ENCODE results near the gene ELL. TPM values are rescaled to one million over a fixed set of nuclear protein-coding genes. Genes with fewer than 3 reads are reported as not detected.

Gene ELL
- polyA plus RNA-seq, 1 of the 3 experiments (the other 2 are of a cell fraction), result 7.4 TPM

DNA sequence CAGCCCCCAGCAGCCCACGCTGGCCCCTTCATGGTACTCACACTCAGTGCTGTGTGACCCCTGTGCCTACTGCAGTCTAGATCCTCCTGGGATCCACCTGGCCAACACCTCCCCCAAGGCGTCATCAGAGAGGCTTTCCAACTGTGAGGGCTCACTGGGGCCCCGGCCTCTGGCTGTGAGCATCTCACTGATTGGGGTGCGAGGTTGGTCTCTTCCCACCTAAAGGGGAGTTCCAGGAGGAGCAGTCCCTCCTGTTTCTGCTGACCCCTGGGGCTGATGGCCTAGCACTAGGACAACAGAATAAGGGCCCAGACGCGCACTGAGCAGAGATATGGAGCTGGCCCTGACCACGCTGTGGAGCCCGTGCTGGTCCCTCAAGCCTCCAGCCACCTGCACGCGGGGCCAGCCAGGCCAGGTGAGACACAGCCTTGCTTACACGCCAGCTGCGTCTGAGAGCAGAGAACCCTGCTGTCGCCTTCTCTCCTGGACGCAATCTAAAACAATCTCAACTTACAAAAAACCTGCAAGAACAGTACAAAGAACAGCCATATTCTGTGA, 32.2 kb downstream of the ELL start:
- DNase-seq, result no peak
- H4K20me1 ChIP-seq (ENCODE audit: insufficient read depth), result peaks cover 95% of the 10 kb centered on the region
- CTCF ChIA-PET, result interaction anchor here (0.7 to 4.7 kb wide), 10 partner anchors 8 to 358 kb away, joined by 3 to 22 read pairs (median 8); partner anchors contain the start of genes REX1BD and UBA52
- H3K4me3 ChIP-seq (ENCODE audit: low read depth in 2 of 2, low read length in 1 of 2), result no peak overlapping the region
- H2AFZ ChIP-seq (ENCODE audit: low read depth), result no peak overlapping the region
- H3K9ac ChIP-seq, result no peak overlapping the region
- peaks cover 87% of the 10 kb centered on the region for H3K79me2 ChIP-seq (ENCODE audit: insufficient read depth)
- 100% methylated on average over 3 of the region's 14 CpGs for WGBS (ENCODE audit: low lambda C conversion rate)
- H3K9me3 ChIP-seq, result no peaks in the 10 kb centered on the region
- TF ChIP-seq CHD2 (IDR thresholded peaks at IDR 0.05; ENCODE audit: low read length, partially characterized antibody), result no peak
- no peak for TF ChIP-seq SMC3 (IDR thresholded peaks at IDR 0.05; ENCODE audit: low read depth, low read length)
- no peak for TF ChIP-seq TAF1 (IDR thresholded peaks at IDR 0.05; ENCODE audit: borderline replicate concordance, low read depth, low read length)
- TF ChIP-seq TCF12 (IDR thresholded peaks at IDR 0.05), result no peak
- no peak for TF ChIP-seq RCOR1 (IDR thresholded peaks at IDR 0.05; ENCODE audit: low read length)
- TF ChIP-seq, protein P1, sequence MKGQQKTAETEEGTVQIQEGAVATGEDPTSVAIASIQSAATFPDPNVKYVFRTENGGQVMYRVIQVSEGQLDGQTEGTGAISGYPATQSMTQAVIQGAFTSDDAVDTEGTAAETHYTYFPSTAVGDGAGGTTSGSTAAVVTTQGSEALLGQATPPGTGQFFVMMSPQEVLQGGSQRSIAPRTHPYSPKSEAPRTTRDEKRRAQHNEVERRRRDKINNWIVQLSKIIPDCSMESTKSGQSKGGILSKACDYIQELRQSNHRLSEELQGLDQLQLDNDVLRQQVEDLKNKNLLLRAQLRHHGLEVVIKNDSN (IDR thresholded peaks at IDR 0.05; ENCODE audit: borderline replicate concordance, low read depth), result no peak
- no peak for TF ChIP-seq FOXJ3 (CRISPR knock-in tag; IDR thresholded peaks at IDR 0.05)
- no peak for TF ChIP-seq EZH2phosphoT487 (IDR thresholded peaks at IDR 0.05; ENCODE audit: borderline replicate concordance, low read depth)
- no peak for TF ChIP-seq ELF1 (IDR thresholded peaks at IDR 0.05)
- TF ChIP-seq, protein P2, sequence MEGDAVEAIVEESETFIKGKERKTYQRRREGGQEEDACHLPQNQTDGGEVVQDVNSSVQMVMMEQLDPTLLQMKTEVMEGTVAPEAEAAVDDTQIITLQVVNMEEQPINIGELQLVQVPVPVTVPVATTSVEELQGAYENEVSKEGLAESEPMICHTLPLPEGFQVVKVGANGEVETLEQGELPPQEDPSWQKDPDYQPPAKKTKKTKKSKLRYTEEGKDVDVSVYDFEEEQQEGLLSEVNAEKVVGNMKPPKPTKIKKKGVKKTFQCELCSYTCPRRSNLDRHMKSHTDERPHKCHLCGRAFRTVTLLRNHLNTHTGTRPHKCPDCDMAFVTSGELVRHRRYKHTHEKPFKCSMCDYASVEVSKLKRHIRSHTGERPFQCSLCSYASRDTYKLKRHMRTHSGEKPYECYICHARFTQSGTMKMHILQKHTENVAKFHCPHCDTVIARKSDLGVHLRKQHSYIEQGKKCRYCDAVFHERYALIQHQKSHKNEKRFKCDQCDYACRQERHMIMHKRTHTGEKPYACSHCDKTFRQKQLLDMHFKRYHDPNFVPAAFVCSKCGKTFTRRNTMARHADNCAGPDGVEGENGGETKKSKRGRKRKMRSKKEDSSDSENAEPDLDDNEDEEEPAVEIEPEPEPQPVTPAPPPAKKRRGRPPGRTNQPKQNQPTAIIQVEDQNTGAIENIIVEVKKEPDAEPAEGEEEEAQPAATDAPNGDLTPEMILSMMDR (IDR thresholded peaks at IDR 0.05), result no peak
- TF ChIP-seq JUND (IDR thresholded peaks at IDR 0.05), result no peak
- no peak for TF ChIP-seq FOSL2 (IDR thresholded peaks at IDR 0.05; ENCODE audit: borderline replicate concordance, low read depth)
- peaks cover 14 to 57% of the 10 kb centered on the region in 2 experiments; a peak in 2 of 4 replicates for H3K4me1 ChIP-seq (ENCODE audit: control insufficient read depth in 1 of 2, insufficient read depth in 2 of 2, low read depth in 1 of 2, low read length in 1 of 2)
- H3K36me3 ChIP-seq (replicated peaks in 1 of 2; ENCODE audit: control insufficient read depth in 1 of 2, insufficient read depth in 2 of 2, low read length in 1 of 2), result no peaks in the 10 kb centered on the region
- POLR2A ChIA-PET, result interaction anchor here (1.9 kb wide), 1 partner anchor 82 kb away, joined by 10 read pairs; the partner anchor contains the start of gene UBA52
- no peaks in the 10 kb centered on the region for H3K9me2 ChIP-seq
- H3K27ac ChIP-seq (ENCODE audit: low read depth in 2 of 2, low read length in 1 of 2), result no peak overlapping the region
- no peaks in the 10 kb centered on the region for H3K27me3 ChIP-seq (ENCODE audit: insufficient read depth)
- H3K4me2 ChIP-seq, result no peak overlapping the region
- H3F3A ChIP-seq (replicated peaks; ENCODE audit: insufficient read depth), result no peaks in the 10 kb centered on the region

DNA sequence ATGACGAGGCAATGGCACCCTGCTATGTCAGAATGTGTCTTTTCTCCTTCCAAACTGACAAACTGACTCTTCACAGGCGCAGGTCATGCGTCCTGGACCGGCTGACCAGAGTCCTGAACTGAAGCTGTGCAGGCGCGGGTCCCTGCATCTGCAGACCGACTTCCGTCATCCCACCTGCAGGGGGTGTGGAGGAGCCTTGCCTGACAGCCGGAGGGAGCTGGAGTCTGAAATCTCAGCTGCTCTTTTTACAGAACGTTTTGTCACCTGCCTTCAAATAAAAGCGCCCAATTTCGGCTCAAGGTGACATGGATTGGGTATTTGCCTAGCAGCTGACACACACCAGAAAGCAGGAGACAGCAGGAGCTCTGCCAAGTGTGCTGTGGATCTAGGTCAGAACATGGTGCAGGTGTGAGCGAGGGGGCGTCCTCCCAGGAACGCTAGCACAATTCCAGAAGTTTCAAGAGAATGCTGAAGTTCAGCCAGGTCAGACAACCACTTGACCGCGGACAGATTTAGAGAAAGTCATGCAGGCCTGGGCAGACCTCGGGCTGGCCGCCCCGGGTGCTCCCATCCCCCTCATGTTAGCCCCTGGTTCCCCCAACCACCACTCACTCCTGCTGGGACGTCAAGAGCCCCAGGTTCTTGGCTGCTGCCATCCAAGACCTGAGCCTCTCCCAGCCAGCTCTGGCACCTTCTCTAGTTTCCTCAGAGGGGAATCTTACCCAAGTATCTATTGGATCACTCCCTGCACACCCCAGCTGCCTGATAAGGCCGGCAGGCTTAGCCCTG, 32.8 kb downstream of the ELL start:
- H3K79me2 ChIP-seq (ENCODE audit: insufficient read depth), result peaks cover 87% of the 10 kb centered on the region
- TF ChIP-seq, protein P3, sequence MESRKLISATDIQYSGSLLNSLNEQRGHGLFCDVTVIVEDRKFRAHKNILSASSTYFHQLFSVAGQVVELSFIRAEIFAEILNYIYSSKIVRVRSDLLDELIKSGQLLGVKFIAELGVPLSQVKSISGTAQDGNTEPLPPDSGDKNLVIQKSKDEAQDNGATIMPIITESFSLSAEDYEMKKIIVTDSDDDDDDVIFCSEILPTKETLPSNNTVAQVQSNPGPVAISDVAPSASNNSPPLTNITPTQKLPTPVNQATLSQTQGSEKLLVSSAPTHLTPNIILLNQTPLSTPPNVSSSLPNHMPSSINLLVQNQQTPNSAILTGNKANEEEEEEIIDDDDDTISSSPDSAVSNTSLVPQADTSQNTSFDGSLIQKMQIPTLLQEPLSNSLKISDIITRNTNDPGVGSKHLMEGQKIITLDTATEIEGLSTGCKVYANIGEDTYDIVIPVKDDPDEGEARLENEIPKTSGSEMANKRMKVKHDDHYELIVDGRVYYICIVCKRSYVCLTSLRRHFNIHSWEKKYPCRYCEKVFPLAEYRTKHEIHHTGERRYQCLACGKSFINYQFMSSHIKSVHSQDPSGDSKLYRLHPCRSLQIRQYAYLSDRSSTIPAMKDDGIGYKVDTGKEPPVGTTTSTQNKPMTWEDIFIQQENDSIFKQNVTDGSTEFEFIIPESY (IDR thresholded peaks at IDR 0.05; ENCODE audit: borderline replicate concordance, low read depth), result no peak
- TF ChIP-seq ELF1 (IDR thresholded peaks at IDR 0.05) (no peak), EP300 (IDR thresholded peaks at IDR 0.05; ENCODE audit: borderline replicate concordance in 1 of 2, low read depth in 1 of 2, low read length in 1 of 2) (no peak), RCOR1 (IDR thresholded peaks at IDR 0.05; ENCODE audit: low read length) (no peak), SMC3 (IDR thresholded peaks at IDR 0.05; ENCODE audit: low read depth, low read length) (peak; percentile 41; the same call in 1 of the 2 replicates), GATA2 (CRISPR knock-in tag; IDR thresholded peaks at IDR 0.05) (no peak), YY1 (IDR thresholded peaks at IDR 0.05; ENCODE audit: low read depth) (no peak), TCF12 (IDR thresholded peaks at IDR 0.05) (no peak), EZH2phosphoT487 (IDR thresholded peaks at IDR 0.05; ENCODE audit: borderline replicate concordance, low read depth) (no peak), SIN3A (IDR thresholded peaks at IDR 0.05; ENCODE audit: borderline replicate concordance, low read depth, low read length) (no peak), RAD21 (IDR thresholded peaks at IDR 0.05; ENCODE audit: low read length) (peak; percentile 65)
- TF ChIP-seq, protein P2 (IDR thresholded peaks at IDR 0.05), result peak; percentile 26

More for the DNA sequence above, 32.8 kb downstream of the ELL start:
- H3K27me3 ChIP-seq (ENCODE audit: insufficient read depth), result no peaks in the 10 kb centered on the region
- H3K27ac ChIP-seq (ENCODE audit: low read depth in 2 of 2, low read length in 1 of 2), result no peak overlapping the region
- ChIA-PET CTCF (interaction anchor here (0.6 to 4.7 kb wide), 23 partner anchors 9 to 1263 kb away, joined by 3 to 29 read pairs (median 6); partner anchors contain the start of genes ELL, FKBP8, KXD1 and OCEL1), POLR2A (interaction anchor here (1.9 kb wide), 1 partner anchor 83 kb away, joined by 10 read pairs; the partner anchor contains the start of gene UBA52)
- no peaks in the 10 kb centered on the region for H3K9me2 ChIP-seq
- no peak overlapping the region for H3K9ac ChIP-seq
- 81% methylated on average over 16 of the region's 22 CpGs for WGBS (ENCODE audit: low lambda C conversion rate)
- H3K4me1 ChIP-seq (ENCODE audit: control insufficient read depth in 1 of 2, insufficient read depth in 2 of 2, low read depth in 1 of 2, low read length in 1 of 2), result peaks cover 14 to 51% of the 10 kb centered on the region in 2 experiments; a peak in 2 of 4 replicates
- no peaks in the 10 kb centered on the region for H3K9me3 ChIP-seq
- H4K20me1 ChIP-seq (ENCODE audit: insufficient read depth), result peaks cover 94% of the 10 kb centered on the region
- peak; percentile 78 for DNase-seq
- H2AFZ ChIP-seq (ENCODE audit: low read depth), result no peak overlapping the region
- no peaks in the 10 kb centered on the region for H3F3A ChIP-seq (replicated peaks; ENCODE audit: insufficient read depth)
- H3K4me3 ChIP-seq (ENCODE audit: low read depth in 2 of 2, low read length in 1 of 2), result no peak overlapping the region
- H3K36me3 ChIP-seq (replicated peaks in 1 of 2; ENCODE audit: control insufficient read depth in 1 of 2, insufficient read depth in 2 of 2, low read length in 1 of 2), result no peaks in the 10 kb centered on the region
- no peak overlapping the region for H3K4me2 ChIP-seq
